Measurements from ENCODE around the gene PLOD3.

The PLOD3 gene

DNA sequence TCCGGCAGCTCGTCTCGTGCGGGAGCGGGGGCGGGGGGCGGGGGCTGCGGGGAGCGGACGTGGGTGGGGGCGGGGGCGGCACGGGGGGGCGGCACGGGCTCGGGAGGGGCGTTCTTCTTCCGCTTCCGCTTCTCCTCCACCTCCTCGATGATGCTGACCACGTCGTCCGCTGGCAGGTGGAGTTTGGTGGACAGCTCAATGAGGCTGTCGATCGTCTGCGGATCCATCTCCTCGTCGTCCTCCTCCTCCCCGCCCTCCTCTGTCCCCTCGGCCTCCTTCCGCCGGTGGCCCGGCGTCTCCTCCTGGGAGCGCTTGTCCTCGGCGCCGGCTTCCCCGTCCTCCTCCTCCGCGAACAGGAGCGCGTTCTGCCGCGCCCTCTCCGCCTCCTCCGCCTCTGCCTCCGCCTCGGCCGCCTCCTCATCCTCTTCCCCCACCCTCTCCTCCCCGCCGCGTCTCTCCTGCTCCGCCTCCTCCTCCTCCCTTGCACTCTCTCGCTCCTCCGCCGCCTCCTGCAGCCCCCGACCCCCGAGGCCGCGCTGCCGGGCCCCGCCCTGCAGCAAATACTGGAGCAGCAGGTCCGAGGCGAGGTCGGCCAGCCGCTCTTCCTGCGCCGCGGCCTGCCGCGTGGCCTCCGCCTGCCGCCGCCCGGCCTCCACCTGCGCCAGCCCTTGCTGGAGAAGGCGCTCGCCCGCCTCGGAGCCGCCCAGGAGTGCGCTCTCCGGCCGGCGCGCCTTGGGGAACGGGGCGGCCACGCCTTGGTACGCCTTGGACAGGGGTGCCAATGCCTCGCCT is 53.9 kb downstream of the PLOD3 start:
- DNase-seq = no peak

DNA sequence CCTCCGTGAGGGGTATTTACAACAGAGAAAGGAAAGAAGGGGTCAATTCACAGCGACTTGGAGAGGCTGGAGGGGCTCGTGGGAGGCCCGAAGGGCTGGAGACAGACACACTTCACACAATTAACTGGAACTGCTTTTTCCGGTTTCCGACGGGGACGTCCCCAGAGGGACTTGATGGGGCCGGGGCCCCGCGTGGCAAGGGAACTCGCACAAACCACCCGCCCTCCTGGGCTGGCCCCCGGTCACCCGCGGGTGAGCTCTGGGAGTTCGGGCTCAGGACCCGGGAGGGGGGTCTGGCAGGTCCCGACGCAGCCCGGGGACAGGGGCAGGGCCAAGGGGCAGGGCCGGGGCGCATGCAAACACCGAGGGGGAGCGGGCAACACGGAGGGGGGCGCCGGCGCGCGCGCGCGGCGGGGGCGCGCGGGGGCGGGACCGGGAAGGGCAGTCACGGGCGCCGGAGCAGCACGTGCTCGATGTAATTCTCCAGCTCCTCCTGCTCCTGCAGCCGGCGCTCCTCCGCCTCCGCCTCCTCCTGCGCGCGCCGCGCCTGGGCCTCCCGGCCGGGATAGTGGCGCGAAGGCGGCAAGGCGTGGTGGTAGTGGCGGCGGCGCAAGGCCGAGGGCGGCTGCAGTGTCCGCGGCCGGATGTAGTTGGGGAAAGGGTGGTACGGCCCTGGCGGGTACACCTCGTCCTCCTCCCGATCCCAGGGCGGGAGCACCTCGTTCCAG is 54.7 kb downstream of the PLOD3 start:
- no peak for DNase-seq

DNA sequence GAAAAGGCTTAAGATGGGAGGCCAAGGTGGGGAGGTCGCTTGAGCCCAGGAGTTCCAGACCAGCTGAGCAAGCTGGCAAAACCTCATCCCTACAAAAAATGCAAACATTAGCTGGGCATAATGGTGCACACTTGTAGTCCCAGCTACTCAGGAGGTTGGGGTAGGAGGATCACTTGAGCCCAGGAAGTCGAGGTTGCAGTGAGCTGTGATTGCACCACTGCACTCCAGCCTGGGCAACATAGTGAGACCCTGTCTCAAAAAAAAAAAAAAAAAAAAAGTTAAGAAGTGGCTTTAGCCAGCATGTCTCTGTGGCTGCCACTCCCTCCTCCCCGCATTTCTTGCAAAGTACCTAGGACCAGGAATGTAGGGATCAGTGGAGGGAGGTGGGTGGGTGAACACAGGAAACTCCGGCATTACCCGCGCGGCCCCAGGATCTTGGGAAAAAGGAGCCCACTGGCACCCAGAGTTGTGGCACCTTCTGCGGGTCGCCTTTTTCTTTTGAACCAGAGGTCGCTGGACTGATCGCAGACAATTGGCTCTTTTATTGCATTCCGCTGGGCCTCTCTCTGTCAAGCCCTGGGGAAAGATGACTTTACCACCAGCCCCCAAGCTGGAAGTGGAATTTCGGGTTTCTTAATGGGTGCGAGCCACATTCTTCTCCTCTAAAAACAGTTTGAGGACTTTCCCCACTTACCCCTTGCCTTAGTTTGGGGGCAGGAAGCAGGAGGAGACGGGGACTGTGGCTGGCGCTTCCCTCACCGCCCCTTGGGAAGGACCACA is 55.5 kb downstream of the PLOD3 start:
- no peak for DNase-seq

DNA sequence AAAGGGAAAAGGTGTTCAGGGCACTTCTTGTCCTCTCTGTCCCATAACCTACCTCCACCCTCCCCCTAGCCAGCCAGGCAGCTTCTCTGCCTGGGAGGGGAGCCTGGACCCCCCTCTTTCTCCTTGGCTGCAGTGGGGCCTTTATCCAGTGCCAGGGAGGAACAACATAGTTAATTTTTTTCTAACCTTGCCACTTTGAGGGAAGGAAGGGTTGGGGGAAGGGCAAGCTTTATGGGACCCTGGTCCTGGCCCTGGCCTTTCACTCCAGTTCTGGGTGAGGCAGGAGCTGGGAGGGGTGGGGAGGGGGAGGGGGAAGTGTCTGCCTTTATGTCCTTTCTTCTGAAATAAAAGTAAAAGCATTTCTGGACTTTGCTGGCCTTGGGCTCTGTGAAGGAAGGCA is 56.5 kb downstream of the PLOD3 start:
- no peak for DNase-seq

DNA sequence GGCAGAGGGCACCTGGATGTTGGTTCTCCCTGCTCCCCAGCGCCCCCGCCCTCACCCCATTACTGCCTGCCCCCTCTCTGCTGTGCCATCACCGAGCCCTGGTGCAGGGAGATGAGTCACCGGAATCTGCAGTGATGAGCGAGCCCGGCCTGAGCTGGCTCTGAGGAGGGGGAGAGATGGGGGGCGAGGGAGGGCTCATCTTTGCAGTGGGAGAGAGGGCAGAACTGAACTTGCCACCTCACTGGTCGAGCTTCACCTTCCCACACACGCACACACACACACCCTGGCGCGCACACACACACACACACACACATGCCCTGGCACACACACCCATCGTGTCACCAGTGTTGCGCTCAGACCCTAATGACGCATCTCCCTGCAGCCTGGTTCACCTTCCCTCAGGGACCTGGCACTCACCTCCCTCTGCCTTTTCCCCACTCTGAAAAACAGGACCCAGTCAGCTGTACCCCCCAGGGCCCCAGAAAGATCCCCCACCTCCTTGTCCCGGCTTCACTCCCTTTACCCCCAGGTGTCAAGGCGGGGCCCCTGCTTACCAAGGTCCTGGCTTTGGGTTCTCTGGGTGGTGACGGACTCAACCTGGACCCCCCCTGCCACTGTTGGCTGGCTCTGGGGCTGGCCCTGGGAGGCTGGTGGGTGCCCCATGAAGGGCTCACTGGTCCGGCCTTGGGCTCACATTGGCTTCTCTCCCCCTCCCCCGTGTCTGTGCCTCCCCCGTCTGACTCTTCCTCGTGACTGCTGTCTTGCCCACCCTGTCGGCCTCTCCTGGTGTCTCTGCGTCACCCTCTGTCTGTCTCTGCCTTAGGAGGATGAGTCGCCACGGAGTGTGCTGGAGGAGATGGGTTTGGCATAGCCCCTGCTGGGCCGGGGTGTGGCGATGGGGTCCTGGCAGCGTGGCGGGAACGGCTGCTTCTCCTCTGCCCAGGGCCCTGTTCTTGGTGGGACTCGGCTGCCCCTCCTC is 57.4 kb downstream of the PLOD3 start:
- DNase-seq = no peak

DNA sequence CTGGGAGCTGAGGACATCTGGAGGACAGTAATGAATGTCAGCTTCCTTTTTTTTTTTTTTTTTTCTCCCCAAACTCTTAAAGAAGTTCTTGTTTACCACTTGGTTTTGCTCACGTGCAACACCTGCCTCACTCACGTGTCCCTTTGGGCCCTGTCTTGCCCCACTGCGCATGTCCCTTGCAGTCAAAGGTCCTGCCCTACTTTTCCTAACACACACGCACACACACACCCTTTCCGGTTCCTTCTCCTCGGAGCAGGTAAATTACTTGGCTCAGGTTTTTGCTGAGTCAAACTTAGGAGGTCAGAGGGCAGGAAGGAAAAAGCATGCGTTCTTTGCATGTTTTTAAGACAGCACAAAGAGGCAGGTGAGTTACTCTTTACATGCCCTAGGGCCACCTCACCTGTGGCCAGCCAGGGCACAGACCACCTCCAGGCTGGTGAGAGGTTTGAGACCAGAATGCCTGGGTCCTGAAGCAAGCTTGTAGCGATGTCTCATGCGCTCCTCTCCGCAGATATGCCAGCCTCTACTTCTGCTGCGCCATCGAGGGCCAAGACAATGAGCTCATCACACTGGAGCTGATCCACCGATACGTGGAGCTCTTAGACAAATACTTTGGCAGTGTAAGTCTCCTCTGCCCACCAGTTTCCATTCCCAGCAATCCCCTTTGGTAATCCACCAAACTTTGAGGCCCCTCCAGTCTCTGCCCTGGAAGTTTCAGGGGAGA is 60.4 kb downstream of the PLOD3 start:
- no peak for DNase-seq

DNA sequence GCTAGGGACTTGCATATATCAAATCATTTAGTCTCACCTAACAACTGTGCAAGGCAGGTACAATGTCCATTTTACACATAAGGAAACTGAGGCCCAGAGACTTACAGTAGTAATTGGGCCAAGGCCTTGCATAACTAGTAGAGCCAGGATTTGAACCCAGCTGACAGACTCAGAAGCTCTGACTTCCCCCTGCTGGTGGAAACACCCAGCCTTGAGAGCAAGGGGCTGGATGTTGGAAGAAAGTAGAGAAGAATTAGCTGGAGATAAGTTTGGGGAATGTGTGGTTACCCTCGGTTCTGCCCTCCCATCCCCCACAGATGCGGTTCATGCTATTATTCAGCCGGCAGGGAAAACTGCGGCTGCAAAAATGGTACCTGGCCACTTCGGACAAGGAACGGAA is 61.1 kb downstream of the PLOD3 start:
- DNase-seq = no peak

Data from activated CD8-positive, alpha-beta memory T cell treated with anti-CD3 and anti-CD28 coated beads, Interleukin-2, amount 50 U/mL, for 4 hours (primary cell).